Body of pancreas (tissue), 4 donors: ENCODE data around the gene USH2A. TPM values are rescaled to one million over a fixed set of nuclear protein-coding genes. Genes with fewer than 3 reads are reported as not detected.

Experiments used
- ATAC-seq: fragments of 150-250 bp; one replicate; pipeline ENCODE4 v1.9.1; 2016
- DNase-seq, 4 donors: peaks; one replicate each; pipeline ENCODE4 v3.0.0-alpha.2; 2019
- H3K27ac ChIP-seq, 4 donors: fragments of 200-600 bp; sonication (generic); 1 replicate in 3 of 4; 2 replicates in 1 of 4; pipeline versions ENCODE4 v1.5.1 to v1.6.1; 2016 to 2019; ENCODE audit warnings: mild to moderate bottlenecking in 1 of 4, mixed read lengths in 1 of 4, moderate library complexity in 1 of 4
- H3K27me3 ChIP-seq, 2 donors: fragments of 200-600 bp; sonication (generic); one replicate each; pipeline ENCODE4 v1.6.0; 2016; ENCODE audit warnings: mild to moderate bottlenecking in 1 of 2
- H3K36me3 ChIP-seq, 2 donors: fragments of 200-600 bp; sonication (generic); replicated peaks in 1 of 2; 2 replicates each; pipeline ENCODE4 v1.5.1; 2016; ENCODE audit warnings: low read depth in 2 of 2; ENCODE audit not compliant: insufficient read depth in 1 of 2
- H3K4me1 ChIP-seq: fragments of 200-600 bp; sonication (generic); one replicate; pipeline ENCODE4 v1.6.0; 2016
- H3K4me3 ChIP-seq, 2 donors: fragments of 200-600 bp; sonication (generic); 1 replicate in 1 of 2; 2 replicates in 1 of 2; pipeline ENCODE4 v1.5.1; 2016 to 2019
- H3K9me3 ChIP-seq, 3 donors: fragments of 200-600 bp; sonication (generic); 1 replicate in 2 of 3; 2 replicates in 1 of 3; pipeline ENCODE4 v1.5.1; 2016
- CTCF ChIP-seq, 7 experiments: fragments of 450-650 bp in 4 of 7; fragments of 200-600 bp in 3 of 7; sonication (generic) in 3 of 7; IDR thresholded peaks; one replicate each; pipeline ENCODE4 v1.5.1; 2016 to 2019; ENCODE audit warnings: antibody characterized with exemption in 7 of 7
- POLR2A ChIP-seq, 3 donors: fragments of 450-650 bp; IDR thresholded peaks; one replicate each; pipeline ENCODE4 v1.6.1; 2016; ENCODE audit warnings: antibody characterized with exemption in 3 of 3, mild to moderate bottlenecking in 2 of 3
- whole genome bisulfite sequencing, 2 donors: methylation state at CpG; one replicate each; pipeline ENCODE4 v1.1.5; 2017; 5-methylcytosine and 5-hydroxymethylcytosine counted together
- intact Hi-C: fragments of 100-400 bp; cut with DNase I; formaldehyde crosslinking; loops from one replicate; pipeline ENCODE4 v1.15.1; 2023
- total RNA-seq, 2 donors: library from RNA; depleted of rRNA; stranded (reverse); fragments of >200 nt; gene quantifications; one replicate each; pipeline ENCODE4 v1.1.0, GENCODE V29; 2016

Gene USH2A
- total RNA-seq, 2 donors from 2014 or later, result 0.26 to 0.33 TPM

- intact Hi-C loops, result no loop called here
- Histone ChIP-seq H3K4me3 (no peak overlapping the region), H3K4me1 (no peaks in the 10 kb centered on the region), H3K9me3 (peaks cover 0 to 3% (median 0%) of the 10 kb centered on the region in 3 donors), H3K36me3 (no peaks in the 10 kb centered on the region), H3K27ac (no peak overlapping the region), H3K27me3 (no peaks in the 10 kb centered on the region)
- 41 to 55% methylated on average over 2 of the region's 2 CpGs for WGBS, 2 donors
- TF ChIP-seq CTCF (IDR thresholded peaks at IDR 0.05) (no peak), POLR2A (IDR thresholded peaks at IDR 0.05) (no peak)
- DNase-seq, result no peak
- no peak for ATAC-seq
These were observed 565.9 kb downstream of the USH2A start for GRCh38 chr1:215857317-215857716.

- Histone ChIP-seq H3K4me3 (no peak overlapping the region), H3K27me3 (no peaks in the 10 kb centered on the region), H3K36me3 (no peaks in the 10 kb centered on the region), H3K27ac (no peak overlapping the region), H3K4me1 (no peaks in the 10 kb centered on the region), H3K9me3 (no peaks in the 10 kb centered on the region)
- ATAC-seq, result no peak
- WGBS, 2 donors, result 38 to 46% methylated on average over 6 of the region's 6 CpGs
- TF ChIP-seq POLR2A (IDR thresholded peaks at IDR 0.05) (no peak), CTCF (IDR thresholded peaks at IDR 0.05) (no peak)
- intact Hi-C loops, result no loop called here
- DNase-seq, result no peak
These were observed 577.9 kb downstream of the USH2A start for GRCh38 chr1:215845234-215845891.

GRCh38 chr1:215844777-215845176 lies 578.5 kb downstream of the USH2A start:
- Histone ChIP-seq H3K4me1 (no peaks in the 10 kb centered on the region), H3K9me3 (no peaks in the 10 kb centered on the region), H3K36me3 (no peaks in the 10 kb centered on the region), H3K4me3 (no peak overlapping the region), H3K27me3 (no peaks in the 10 kb centered on the region), H3K27ac (no peak overlapping the region)
- TF ChIP-seq POLR2A (IDR thresholded peaks at IDR 0.05), result no peak
- TF ChIP-seq CTCF (IDR thresholded peaks at IDR 0.05), result no peak
- no peak for ATAC-seq
- DNase-seq, result no peak
- WGBS, 2 donors, result 61% methylated on average over 2 of the region's 2 CpGs
- intact Hi-C loops, result no loop called here

- DNase-seq, result no peak
- no peaks in the 10 kb centered on the region for H3K9me3 ChIP-seq
- no peak for ATAC-seq
- TF ChIP-seq CTCF (IDR thresholded peaks at IDR 0.05), result no peak
- no peak for TF ChIP-seq POLR2A (IDR thresholded peaks at IDR 0.05)
- H3K27me3 ChIP-seq, result no peaks in the 10 kb centered on the region
- no peak overlapping the region for H3K27ac ChIP-seq
- no peaks in the 10 kb centered on the region for H3K4me1 ChIP-seq
- 56 to 58% methylated on average over 4 of the region's 4 CpGs for WGBS, 2 donors
- no peaks in the 10 kb centered on the region for H3K36me3 ChIP-seq
- intact Hi-C loops, result no loop called here
- H3K4me3 ChIP-seq, result no peak overlapping the region
These were observed 579.0 kb downstream of the USH2A start for GRCh38 chr1:215844266-215844665.

- Histone ChIP-seq H3K4me3 (no peak overlapping the region), H3K4me1 (no peaks in the 10 kb centered on the region), H3K9me3 (no peaks in the 10 kb centered on the region), H3K27ac (no peak overlapping the region), H3K27me3 (no peaks in the 10 kb centered on the region), H3K36me3 (no peaks in the 10 kb centered on the region)
- WGBS, 2 donors, result 62% methylated on average over 3 of the region's 3 CpGs
- no peak for DNase-seq
- intact Hi-C loops, result no loop called here
- no peak for TF ChIP-seq POLR2A (IDR thresholded peaks at IDR 0.05)
- no peak for ATAC-seq
These were observed 580.3 kb downstream of the USH2A start for GRCh38 chr1:215842905-215843304.
